Measurements from ENCODE around the gene TWF1.
"Not testable (repeated sequence)": the region's sequence is repeated elsewhere in the genome, so short reads cannot be mapped to it uniquely, and the experiment has no call there.

TWF1 gene

DNA sequence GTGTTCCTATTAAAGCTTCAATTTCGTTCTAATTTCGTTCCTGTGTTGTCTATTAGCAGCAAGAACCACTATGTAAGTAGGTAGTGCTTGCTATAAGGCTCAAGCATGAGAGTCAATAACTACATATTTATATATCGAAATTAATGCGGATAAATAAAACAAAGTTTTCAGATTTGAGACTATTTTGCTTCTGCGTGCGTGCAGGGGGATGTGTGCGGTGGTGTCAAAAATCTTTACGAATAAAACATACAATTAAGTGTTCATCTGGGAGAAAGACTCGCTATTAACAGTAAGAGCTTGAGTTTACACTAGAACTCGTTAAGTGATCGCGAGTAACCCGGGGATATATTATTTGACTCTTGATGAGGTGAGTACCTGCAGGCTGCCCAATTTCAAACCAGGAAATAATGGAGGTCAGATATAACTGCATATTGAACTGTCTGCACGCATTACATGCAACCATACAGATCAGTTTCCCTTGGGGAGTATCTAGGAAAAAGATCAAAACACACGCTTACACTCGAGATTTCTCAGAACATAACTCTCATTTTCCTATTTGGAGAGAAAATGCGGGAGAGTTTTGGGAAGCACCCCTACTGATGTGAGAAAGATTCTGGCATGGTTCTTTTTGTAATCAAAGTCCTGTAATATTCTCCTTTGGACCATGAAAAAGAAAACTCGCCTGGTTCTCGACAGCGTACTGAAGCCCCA is 813 bp downstream of the TWF1 start:
- no peak for DNase-seq (ENCODE audit: low spot score)

DNA sequence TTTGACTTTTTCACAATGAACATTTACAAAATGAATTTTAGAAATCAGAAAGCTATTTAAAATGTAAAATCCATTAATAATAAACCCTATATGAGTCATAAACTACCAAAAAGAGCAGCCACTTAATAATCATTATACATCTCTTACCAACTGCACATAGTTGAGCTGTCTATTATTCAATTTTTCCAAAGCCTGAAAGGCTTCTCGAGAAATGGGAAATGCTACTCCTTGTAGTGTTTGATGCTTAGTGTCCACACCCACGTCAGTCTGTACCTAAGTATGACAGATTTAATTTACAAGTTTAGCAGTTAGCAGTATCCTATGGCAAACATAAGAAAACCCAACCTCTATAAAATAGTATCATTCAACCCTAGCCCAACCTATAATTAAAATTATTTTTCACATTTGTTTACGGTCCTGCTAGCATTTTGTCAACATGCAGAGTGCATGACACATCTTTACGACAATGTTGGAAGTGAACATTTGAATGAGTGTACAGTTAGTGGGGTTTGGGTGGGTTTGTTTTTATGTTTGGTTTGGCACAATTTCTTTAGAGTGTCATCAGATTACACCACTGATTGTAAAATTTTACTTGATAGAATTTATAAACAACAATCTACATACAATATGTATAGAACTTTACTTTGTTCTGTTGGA is 8.4 kb downstream of the TWF1 start:
- DNase-seq (ENCODE audit: low spot score): no peak

DNA sequence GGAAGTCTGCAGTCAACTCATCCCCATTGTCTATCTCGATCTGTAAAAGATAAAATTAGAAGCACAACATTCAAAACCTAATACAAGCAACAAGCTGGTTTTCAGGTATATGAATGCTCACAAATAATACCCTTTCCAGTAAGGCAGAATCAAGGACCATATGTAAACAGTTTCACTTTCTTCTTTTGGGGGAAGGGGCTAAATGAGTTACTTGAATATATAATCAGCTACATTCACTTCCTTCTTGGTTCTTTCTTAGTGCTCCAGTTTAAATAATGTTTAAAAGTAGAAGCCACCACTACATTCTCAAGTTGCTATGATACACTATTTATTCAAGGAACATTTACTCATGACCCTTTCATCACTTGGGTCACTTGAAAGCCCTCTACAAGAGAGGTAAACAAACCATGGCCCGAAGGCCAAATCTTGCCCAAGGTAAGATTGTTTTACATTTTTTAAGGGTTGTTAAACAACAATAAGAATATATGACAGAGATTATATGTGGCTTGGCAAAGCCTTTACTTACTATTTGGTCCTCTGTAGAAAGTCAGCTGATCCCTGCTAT is 10.3 kb downstream of the TWF1 start:
- DNase-seq (ENCODE audit: low spot score): no peak

DNA sequence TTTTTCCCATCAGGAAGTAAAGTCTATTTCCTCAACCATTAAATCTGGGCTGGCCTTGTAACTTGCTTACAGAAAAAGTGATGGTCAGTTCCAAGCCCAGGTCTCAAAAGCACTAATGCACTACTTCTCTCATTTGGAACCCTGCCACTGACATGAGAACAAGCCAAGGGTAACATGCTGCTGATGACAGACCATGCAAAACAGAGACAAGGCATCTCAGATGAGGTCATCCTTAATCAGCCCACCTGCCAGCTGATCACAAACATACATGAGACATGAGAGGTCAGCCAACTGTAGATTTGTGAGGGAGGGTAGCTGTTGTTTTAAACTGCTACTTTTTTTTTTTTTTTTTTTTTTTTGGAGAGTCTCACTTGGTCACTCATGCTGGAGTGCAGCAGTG is 16.2 kb downstream of the TWF1 start:
- DNase-seq (ENCODE audit: low spot score): no peak

DNA sequence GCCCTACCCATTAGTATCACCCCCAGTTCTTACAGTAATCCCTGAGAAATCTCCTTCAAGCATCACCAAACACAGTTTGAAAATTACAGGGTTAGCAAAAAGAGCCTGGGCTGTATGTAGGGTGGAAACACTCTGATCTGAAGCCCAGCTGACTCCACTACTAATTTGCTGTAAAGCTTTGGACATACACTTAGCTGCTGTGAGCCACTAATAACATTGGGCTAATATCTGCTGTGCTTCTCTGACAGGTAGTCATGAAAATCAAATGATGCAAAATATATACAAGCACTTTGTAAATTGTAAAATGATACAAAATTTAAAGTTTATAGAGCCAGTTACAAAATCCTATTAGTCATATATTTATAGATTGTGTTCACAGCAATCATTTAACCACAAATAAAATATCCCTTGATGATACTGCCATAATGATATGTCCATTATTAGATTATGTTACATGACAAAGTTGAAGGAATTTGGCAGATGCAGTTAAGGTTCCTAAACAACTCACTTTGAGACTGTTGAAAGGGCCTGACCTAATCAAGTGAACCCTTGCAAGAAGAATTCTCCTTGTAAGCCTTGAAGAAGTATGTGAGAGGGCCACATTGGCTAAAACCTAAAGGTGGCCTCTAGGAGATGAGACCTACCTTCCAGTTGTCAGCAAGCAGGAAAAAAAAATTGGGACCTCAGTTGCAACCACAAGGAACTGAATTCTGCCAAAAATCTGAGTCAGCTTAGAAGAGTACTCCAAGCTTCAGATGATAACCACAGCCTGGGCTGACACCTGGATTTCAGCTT is 19.0 kb downstream of the TWF1 start:
- DNase-seq (ENCODE audit: low spot score): no peak

DNA sequence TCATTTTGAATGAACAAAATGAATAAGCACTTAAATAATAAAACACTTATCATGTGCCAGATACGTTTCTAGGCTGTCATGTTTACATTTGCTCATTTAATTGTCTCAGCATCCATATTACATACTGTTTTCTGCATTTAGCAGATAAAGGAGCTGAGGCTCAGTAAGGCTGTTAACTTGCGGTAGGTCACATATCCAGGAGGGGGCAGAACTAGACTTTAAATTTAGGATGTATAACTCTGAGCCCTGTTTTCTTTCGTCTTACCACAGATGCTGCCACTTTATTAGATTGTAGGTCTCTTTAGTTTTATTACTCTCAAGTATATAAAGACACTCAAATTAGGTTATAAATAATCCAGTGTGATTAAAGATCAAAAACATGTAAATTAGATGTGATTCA is 29.6 kb downstream of the TWF1 start:
- DNase-seq (ENCODE audit: low spot score): peak; percentile 19

DNA sequence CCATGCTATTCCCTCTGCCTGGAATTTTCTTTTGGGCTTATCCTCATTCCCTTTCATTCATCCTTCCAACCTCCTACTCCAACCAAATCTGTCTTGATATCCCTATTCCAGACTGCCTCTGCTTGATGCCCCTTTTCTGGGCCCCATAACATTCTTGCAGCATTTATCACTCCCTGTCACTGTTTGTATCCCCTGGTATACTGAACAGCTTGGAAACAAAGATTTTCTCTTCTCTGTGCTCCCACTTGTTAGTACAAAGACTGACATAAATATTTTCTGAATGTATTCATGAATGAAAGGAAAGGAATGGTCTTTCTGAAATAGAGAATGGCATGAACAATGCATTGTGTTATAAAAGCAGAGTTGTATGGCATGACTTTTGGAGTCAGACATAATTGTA is 39.8 kb downstream of the TWF1 start:
- no peak for DNase-seq (ENCODE audit: low spot score)

DNA sequence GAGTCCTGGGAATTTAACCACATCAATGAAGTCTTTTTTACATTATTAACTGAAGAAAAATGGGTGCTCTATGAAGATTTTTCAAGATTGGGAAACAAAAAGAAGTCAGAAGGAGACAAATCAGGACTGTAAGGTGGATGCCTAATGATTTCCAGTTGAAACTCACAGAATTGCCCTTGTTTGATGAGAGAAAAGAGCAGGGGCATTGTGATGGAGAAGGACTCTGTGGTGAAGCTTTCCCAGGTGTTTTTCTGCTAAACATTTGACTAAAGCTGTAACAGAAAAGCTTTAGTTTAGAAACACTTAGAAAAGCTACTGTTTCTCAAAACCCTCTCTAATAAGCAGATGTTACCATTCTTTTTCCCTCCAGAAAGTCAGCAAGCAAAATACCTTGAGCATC is 41.6 kb downstream of the TWF1 start:
- DNase-seq (ENCODE audit: low spot score): no peak

DNA sequence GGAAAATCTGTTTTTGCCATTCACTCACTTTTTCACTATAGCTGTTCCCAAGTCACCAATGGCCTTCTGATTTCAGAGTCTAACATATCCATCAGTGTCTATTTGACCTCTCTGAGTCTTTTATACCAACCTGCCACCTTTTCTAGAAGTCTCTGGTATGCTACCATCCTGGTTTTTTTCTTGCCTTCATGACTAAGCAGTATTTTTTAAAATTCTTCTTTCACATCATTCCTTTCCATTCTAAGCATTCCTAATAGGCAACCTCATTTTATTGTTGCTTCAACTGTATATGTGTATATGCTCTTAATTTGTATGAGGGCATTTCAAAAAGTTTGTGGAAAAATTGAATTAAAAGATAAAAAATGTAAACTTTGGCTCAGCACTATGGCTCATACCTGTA is 42.3 kb downstream of the TWF1 start:
- DNase-seq (ENCODE audit: low spot score): no peak

DNA sequence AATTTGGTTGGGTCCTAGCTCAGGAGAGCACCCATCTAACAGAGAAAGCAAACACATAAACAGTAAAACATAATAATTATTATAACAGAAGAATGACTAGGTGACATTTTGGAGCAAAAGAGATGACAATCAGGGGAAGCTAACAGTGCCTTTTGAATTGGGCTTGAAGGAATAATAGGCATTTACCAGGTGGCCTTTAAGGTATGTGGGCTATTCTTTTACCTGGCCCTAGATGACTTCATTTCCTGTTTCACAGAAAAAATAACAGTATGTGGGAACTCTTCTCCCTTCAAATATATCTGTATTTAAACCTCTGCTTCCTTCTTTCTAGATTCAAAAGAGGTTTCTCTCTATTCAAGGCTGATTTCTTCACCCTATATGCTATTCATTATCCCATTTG is 43.5 kb downstream of the TWF1 start:
- DNase-seq (ENCODE audit: low spot score): no peak

DNA sequence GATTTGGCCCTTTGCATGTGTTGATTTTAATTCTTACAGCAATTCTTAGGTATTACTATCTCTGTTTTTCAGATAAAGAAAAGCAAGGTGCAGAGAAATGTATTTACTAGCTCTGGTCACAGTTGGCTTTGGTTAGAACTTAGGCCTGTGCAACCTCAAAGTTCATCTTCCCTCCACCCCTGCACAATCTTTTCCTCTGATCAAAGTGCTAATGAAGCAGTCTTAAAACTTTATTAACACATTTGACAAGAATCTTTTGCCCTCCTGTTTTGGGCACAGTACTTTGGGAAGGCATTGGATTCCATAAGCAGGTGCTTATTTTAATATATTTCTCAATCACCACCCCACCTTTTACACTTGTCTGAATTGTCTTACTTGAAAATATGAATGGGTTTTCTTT is 44.6 kb downstream of the TWF1 start:
- no peak for DNase-seq (ENCODE audit: low spot score)

DNA sequence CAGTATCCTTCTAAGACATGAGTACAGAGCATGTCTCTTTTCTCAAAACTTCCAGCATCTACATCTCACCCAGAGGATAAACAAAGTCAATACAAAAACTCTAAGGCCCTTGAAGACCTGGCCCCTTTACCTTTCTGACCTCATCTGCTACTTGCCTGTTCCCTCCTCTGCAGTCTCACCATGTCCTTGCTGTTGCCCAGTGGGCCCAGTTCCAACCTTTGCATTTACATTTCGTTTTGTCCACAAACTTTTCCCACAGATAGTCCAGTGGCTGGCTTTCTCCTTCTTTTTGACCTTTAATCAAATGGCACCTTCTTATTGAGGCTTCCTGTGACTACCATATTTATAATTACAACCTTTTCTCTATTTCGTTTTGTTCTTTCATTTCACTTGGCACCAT is 45.7 kb downstream of the TWF1 start:
- no peak for DNase-seq (ENCODE audit: low spot score)

DNA sequence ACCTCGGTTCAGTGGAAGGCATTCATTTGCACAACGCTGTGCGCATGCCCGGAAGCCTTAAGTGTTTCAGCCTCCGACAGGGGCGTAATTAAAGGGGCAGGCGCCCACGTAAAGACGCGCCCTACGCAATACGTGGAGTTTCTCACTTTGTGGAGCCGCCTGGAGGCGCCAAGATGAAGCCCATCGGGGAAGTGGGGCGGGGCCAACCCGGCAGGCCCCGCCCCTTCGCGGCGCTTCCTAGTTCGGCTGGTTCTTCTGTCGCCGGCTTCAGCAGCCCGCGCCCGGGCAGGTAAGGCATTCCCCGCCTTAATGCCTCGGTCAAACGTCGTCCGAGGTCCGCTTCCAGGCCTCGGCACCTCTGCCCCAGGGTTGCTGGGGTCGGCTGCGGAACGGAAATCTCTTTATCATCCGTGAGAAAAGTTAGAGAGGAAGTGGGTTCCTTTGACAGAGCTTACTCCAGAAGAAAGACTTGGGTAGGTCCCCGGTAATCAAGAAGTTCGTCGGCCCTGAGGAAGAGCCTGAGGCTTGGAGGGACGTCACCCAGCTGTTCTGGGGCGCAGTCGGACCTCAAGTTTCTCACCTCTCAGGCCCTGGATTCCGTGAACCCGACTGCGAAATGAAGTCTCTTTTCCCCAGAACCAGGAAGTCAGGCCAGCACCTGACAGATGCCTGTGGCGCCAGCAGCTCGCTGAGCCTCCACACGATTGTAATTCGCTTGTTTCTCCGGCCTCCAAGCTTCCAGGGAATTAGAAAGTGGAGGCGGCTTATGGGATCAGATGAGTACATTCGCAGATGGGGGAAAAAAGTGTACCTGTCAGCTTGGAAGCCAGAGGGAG is 47.2 kb downstream of the TWF1 start, which contains the start of the genes IRAK4 and PUS7L:
TSS of gene IRAK4 (plus strand) at position 224 of the 836 bp plus-strand sequence. CDS start 9,161 bp downstream, outside the sequence.
TSS of gene PUS7L (minus strand) at position 63 of the 836 bp plus-strand sequence. CDS start 3,545 bp downstream, outside the sequence.
- peak; percentile 97 for DNase-seq (ENCODE audit: low spot score)

DNA sequence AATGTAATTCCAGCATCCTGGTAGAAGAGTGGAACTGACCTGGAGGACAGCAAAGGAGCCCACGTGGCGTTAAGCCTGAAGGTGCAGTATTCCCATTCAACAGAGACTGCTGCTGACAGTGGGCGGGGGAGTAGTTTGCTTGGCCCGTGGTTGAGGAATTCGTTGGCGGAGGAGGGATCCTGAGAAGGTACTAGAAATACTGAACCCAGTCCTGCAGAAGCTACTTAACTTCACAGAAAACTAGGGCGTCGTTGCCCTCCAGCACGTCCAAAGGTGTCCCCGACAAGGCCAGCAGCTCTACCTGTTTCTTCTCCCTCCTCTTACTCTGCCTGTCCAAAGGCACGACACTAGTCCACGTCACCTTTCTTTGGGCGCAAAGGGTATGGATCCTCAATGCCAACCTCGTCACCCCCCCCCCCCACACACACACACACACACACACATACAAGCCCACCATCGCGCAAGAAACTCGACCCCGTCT is 47.8 kb downstream of the TWF1 start:
- peak; percentile 63 for DNase-seq (ENCODE audit: low spot score)

DNA sequence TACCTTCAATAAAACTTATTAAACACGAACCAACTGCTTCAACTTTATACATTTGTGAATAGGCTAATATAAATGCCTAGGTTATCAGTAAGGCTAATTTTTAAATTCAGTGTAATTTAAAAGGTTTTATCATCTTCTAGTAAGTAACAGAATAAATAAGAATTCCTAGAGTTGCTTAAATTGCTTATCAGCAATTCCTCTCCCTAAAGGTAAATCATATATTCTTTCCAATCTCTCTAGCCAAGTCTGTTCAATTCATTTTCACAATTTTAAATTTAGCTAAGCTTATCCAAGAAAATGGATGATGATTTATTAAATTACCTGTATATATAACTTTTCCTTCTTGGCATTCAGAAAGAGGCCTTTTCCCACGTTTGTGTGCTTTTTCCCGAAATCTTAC is 52.1 kb downstream of the TWF1 start:
- DNase-seq (ENCODE audit: low spot score): no peak

DNA sequence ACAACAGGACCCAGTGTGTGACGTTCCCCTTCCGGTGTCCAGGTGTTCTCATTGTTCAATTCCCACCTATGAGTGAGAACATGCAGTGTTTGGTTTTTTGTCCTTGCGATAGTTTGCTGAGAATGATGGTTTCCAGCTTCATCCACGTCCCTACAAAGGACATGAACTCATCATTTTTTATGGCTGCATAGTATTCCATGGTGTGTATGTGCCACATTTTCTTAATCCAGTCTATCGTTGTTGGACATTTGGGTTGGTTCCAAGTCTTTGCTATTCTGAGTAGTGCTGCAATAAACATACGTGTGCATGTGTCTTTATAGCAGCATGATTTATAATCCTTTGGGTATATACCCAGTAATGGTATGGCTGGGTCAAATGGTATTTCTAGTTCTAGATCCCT is 54.8 kb downstream of the TWF1 start:
- not testable (repeated sequence) for DNase-seq (ENCODE audit: low spot score)

DNA sequence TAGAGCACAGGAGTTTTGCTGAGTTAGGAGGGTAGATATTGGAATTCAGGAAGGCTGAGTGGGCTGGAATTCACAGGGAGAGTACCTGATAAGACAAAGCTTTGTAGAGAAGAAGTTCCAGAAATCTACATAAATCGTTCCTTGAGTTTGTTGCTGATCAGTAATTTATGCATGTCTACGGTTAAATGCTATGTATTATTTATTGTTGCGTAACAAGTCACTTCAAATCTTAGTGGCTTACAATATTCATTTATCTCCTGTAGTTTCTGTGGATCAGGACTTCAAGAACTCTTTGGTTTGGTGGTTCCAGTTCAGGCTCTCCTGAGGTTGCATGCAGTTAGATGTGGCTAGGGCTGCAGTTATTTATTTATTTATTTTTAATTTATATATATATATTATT is 55.3 kb downstream of the TWF1 start:
- DNase-seq (ENCODE audit: low spot score): no peak

DNA sequence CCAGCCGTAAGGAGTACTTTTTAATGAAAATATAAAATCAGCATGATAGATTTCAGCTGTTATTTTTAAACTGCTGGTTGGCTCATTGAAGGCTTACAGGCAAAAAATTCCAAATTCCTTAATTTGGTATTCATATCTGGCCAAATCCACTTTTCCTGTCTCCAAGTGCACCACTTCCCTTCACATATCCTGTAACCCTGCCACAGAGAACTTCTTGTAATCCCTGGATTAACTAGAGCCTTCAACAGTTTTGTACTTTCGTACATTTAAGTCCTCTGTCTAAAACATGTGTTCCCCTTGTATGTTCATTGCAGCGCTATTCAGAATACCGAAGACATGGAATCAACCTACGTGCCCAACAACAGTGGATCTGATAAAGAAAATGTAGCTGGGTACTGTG is 57.1 kb downstream of the TWF1 start:
- DNase-seq (ENCODE audit: low spot score): no peak

DNA sequence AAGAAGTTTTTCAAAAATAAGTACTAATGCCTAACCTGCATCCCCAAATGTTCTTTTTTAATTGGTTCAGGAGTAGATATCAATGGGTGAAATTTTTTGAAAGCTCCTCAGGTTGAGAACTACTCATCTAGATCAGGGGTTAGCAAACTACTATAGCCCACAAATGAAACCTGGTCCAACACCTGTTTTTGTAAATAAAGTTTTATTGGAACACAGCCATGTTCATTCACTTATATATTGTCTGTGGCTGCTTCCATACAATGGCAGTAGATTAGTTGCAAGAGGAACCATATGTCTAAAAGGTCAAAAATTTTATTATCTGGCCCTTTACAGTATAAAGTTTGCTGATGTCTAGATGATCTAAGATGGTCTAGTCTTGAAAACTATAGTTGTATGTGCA is 61.3 kb downstream of the TWF1 start:
- no peak for DNase-seq (ENCODE audit: low spot score)
